H1 (cell line): Measurements from ENCODE around the gene TFPI2. TPM values are rescaled to one million over a fixed set of nuclear protein-coding genes. Genes with fewer than 3 reads are reported as not detected.

ENCODE experiments used
- CTCF ChIA-PET: fragments of 300-600 bp; sonication (Branson Sonifier 250); formaldehyde crosslinking; loops from one replicate; lab custom pipeline; 2021; ENCODE audit not compliant: partially characterized antibody; lab: Charles Lee
- POLR2A ChIA-PET: fragments of 300-600 bp; sonication (Branson Sonifier 250); formaldehyde crosslinking; loops from one replicate; lab custom pipeline; 2021; ENCODE audit warnings: inconsistent platforms; ENCODE audit not compliant: partially characterized antibody; lab: Charles Lee
- DNase-seq, 2 experiments: peaks; one replicate each; pipeline versions ENCODE4 v3.0.0 to v3.0.0-alpha.2; 2010 to 2022; ENCODE audit warnings: low spot score in 2 of 2, low read depth in 1 of 2, mixed read lengths in 1 of 2
- FAIRE-seq: peaks from 2 replicates; lab custom pipeline; 2011; peaks lifted over from hg19 to GRCh38; lab: Jason Lieb, UNC
- H2AFZ ChIP-seq: 2 replicates; pipeline ENCODE4 v1.8.1; 2012; ENCODE audit warnings: low read length, inconsistent platforms
- H2AK5ac ChIP-seq: 2 replicates; pipeline ENCODE4 v1.6.1; 2013; ENCODE audit warnings: low read depth, low read length
- H2BK120ac ChIP-seq: replicated peaks from 2 replicates; pipeline ENCODE3; 2013; ENCODE audit warnings: low read depth, low read length, inconsistent platforms
- H2BK12ac ChIP-seq: 2 replicates; pipeline ENCODE4 v1.6.1; 2013; ENCODE audit warnings: low read depth, low read length
- H2BK15ac ChIP-seq: 2 replicates; pipeline ENCODE4 v1.6.1; 2013; ENCODE audit warnings: low read length
- H2BK20ac ChIP-seq: 2 replicates; pipeline ENCODE4 v1.6.1; 2013; ENCODE audit warnings: low read length
- H2BK5ac ChIP-seq: 2 replicates; pipeline ENCODE4 v1.6.1; 2013; ENCODE audit warnings: low read depth, low read length
- H3K14ac ChIP-seq: 2 replicates; pipeline ENCODE4 v1.6.1; 2013; ENCODE audit warnings: inconsistent platforms; ENCODE audit not compliant: insufficient read length
- H3K18ac ChIP-seq: 2 replicates; pipeline ENCODE4 v1.6.1; 2013; ENCODE audit warnings: low read length; ENCODE audit errors: extremely low read depth
- H3K23ac ChIP-seq: 2 replicates; pipeline ENCODE4 v1.6.1; 2013; ENCODE audit warnings: inconsistent platforms; ENCODE audit not compliant: insufficient read length
- H3K23me2 ChIP-seq: 2 replicates; pipeline ENCODE4 v1.6.1; 2013; ENCODE audit warnings: low read depth, low read length
- H3K27ac ChIP-seq: 2 replicates; pipeline ENCODE4 v1.6.1; 2011; ENCODE audit warnings: low read depth, low read length, inconsistent platforms
- H3K27me3 ChIP-seq, 4 experiments: replicated peaks in 1 of 4; 1 replicate in 1 of 4; 2 replicates in 3 of 4; pipeline versions ENCODE4 v1.6.1 to v1.8.1; 2011 to 2013; ENCODE audit warnings: low read length in 3 of 4, mild to moderate bottlenecking in 3 of 4, inconsistent platforms in 2 of 4, mixed read lengths in 2 of 4, moderate library complexity in 1 of 4; ENCODE audit not compliant: control insufficient read depth in 3 of 4, insufficient read depth in 3 of 4; ENCODE audit errors: extremely low read depth in 1 of 4
- H3K36me3 ChIP-seq, 4 experiments: 2 replicates each; pipeline versions ENCODE4 v1.6.1 to v1.8.1; 2011 to 2013; ENCODE audit warnings: mild to moderate bottlenecking in 4 of 4, low read length in 3 of 4, moderate library complexity in 2 of 4, control low read depth in 1 of 4, inconsistent platforms in 1 of 4; ENCODE audit not compliant: insufficient read depth in 4 of 4, control insufficient read depth in 2 of 4
- H3K4ac ChIP-seq: replicated peaks from 2 replicates; pipeline ENCODE3; 2013; ENCODE audit warnings: low read length, low read depth, mixed read lengths, inconsistent platforms; ENCODE audit not compliant: insufficient read length
- H3K4me1 ChIP-seq, 4 experiments: replicated peaks in 1 of 4; 1 replicate in 1 of 4; 2 replicates in 3 of 4; pipeline versions ENCODE4 v1.6.1 to v1.8.1; 2011 to 2013; ENCODE audit warnings: low read length in 3 of 4, inconsistent platforms in 2 of 4, mixed read lengths in 1 of 4; ENCODE audit not compliant: insufficient read depth in 4 of 4, control insufficient read depth in 3 of 4
- H3K4me2 ChIP-seq, 2 experiments: 2 replicates each; pipeline versions ENCODE4 v1.6.1 to v1.8.1; 2011 to 2013; ENCODE audit warnings: low read depth in 2 of 2, low read length in 2 of 2, control low read depth in 1 of 2, inconsistent platforms in 1 of 2, mild to moderate bottlenecking in 1 of 2; ENCODE audit not compliant: insufficient read depth in 1 of 2
- H3K4me3 ChIP-seq, 4 experiments: fragments of 200-600, 300-600 bp in 1 of 4; sonication (generic), shearing (Covaris generic), sonication (Bioruptor Twin) in 1 of 4; 2 replicates each; pipeline versions ENCODE4 v1.5.1 to v1.8.1; 2011 to 2016; ENCODE audit warnings: low read length in 4 of 4, low read depth in 3 of 4, control low read depth in 2 of 4, inconsistent platforms in 2 of 4, mild to moderate bottlenecking in 2 of 4, mixed read lengths in 1 of 4, moderate library complexity in 1 of 4; ENCODE audit not compliant: insufficient read depth in 2 of 4; ENCODE audit errors: extremely low read depth in 1 of 4
- H3K56ac ChIP-seq: replicated peaks from 2 replicates; pipeline ENCODE3; 2013; ENCODE audit warnings: low read depth, mild to moderate bottlenecking, mixed read lengths, low read length, inconsistent platforms; ENCODE audit not compliant: insufficient read length
- H3K79me1 ChIP-seq: 2 replicates; pipeline ENCODE4 v1.6.1; 2013; ENCODE audit warnings: low read depth, low read length, control low read depth
- H3K79me2 ChIP-seq, 2 experiments: 2 replicates each; pipeline versions ENCODE4 v1.6.1 to v1.8.1; 2012 to 2013; ENCODE audit warnings: low read length in 2 of 2, mild to moderate bottlenecking in 2 of 2, inconsistent platforms in 1 of 2; ENCODE audit not compliant: insufficient read depth in 2 of 2, control insufficient read depth in 1 of 2
- H3K9ac ChIP-seq, 4 experiments: replicated peaks in 1 of 4; 1 replicate in 1 of 4; 2 replicates in 3 of 4; pipeline versions ENCODE4 v1.6.1 to v1.8.1; 2011 to 2013; ENCODE audit warnings: low read depth in 3 of 4, low read length in 3 of 4, control low read depth in 2 of 4, mild to moderate bottlenecking in 2 of 4, moderate library complexity in 2 of 4, inconsistent platforms in 1 of 4; ENCODE audit errors: extremely low read depth in 1 of 4
- H3K9me3 ChIP-seq, 2 experiments: 2 replicates each; pipeline versions ENCODE4 v1.6.1 to v1.8.1; 2012 to 2013; ENCODE audit warnings: mild to moderate bottlenecking in 2 of 2, moderate library complexity in 2 of 2, control low read depth in 1 of 2, inconsistent platforms in 1 of 2, low read depth in 1 of 2, low read length in 1 of 2, mixed read lengths in 1 of 2; ENCODE audit not compliant: insufficient read depth in 2 of 2
- H4K20me1 ChIP-seq, 2 experiments: replicated peaks in 1 of 2; 2 replicates each; pipeline versions ENCODE3 to v1.8.1; 2011 to 2013; ENCODE audit warnings: inconsistent platforms in 2 of 2, low read length in 2 of 2, mild to moderate bottlenecking in 1 of 2; ENCODE audit not compliant: insufficient read depth in 2 of 2, control insufficient read depth in 1 of 2
- H4K5ac ChIP-seq: 2 replicates; pipeline ENCODE4 v1.6.1; 2013; ENCODE audit warnings: low read length, low read depth, mixed read lengths, inconsistent platforms; ENCODE audit not compliant: insufficient read length
- H4K8ac ChIP-seq: 2 replicates; pipeline ENCODE4 v1.8.0; 2013; ENCODE audit warnings: mild to moderate bottlenecking, moderate library complexity, low read length, inconsistent platforms; ENCODE audit not compliant: insufficient read depth; ENCODE audit errors: extremely low read depth
- H4K91ac ChIP-seq: replicated peaks from 2 replicates; pipeline ENCODE3; 2013; ENCODE audit warnings: low read length, mixed read lengths, inconsistent platforms; ENCODE audit not compliant: insufficient read length
- CHD1 ChIP-seq: IDR thresholded peaks from 2 replicates; pipeline ENCODE4 v1.6.1; 2012; ENCODE audit warnings: low read depth, low read length, improper control_type of control experiment
- EZH2 ChIP-seq: fragments of 200-600 bp; sonication (generic); IDR thresholded peaks from 2 replicates; pipeline ENCODE4 v1.7.1; 2012; ENCODE audit warnings: low read depth, mild to moderate bottlenecking, moderate library complexity, low read length, inconsistent platforms; ENCODE audit not compliant: severe bottlenecking
- GTF2F1 ChIP-seq: IDR thresholded peaks from 2 replicates; pipeline ENCODE4 v1.6.1; 2012; ENCODE audit warnings: low read depth, low read length, improper control_type of control experiment, borderline replicate concordance
- KDM1A ChIP-seq: fragments of 200-600, 300-600 bp; sonication (generic); IDR thresholded peaks from 2 replicates; pipeline ENCODE4 v1.7.1; 2016; ENCODE audit warnings: mild to moderate bottlenecking, low read length, borderline replicate concordance
- KDM4A ChIP-seq: IDR thresholded peaks from one replicate; pipeline ENCODE4 v1.7.1; 2012; ENCODE audit warnings: low read depth, mild to moderate bottlenecking, moderate library complexity, low read length, inconsistent platforms; ENCODE audit not compliant: severe bottlenecking
- MAFK ChIP-seq: IDR thresholded peaks from 2 replicates; pipeline ENCODE4 v1.6.1; 2012; ENCODE audit warnings: low read depth, mild to moderate bottlenecking, improper control_type of control experiment, low read length
- NANOG ChIP-seq: IDR thresholded peaks from 2 replicates; pipeline ENCODE4 v1.6.1; 2011; ENCODE audit warnings: low read length, low read depth, mild to moderate bottlenecking, inconsistent platforms; ENCODE audit not compliant: insufficient read depth, poor library complexity, severe bottlenecking
- RNF2 ChIP-seq: fragments of 200-900, 300-1000 bp; sonication (generic); IDR thresholded peaks from 2 replicates; pipeline ENCODE4 v1.7.1; 2016; ENCODE audit warnings: borderline replicate concordance, low read depth, mild to moderate bottlenecking, antibody characterized with exemption, low read length; ENCODE audit not compliant: poor library complexity, severe bottlenecking; ENCODE audit errors: missing control alignments
- TBP ChIP-seq: IDR thresholded peaks from 2 replicates; pipeline ENCODE4 v1.6.1; 2011; ENCODE audit warnings: low read depth, low read length, improper control_type of control experiment
- TCF12 ChIP-seq: IDR thresholded peaks from 2 replicates; pipeline ENCODE4 v1.6.1; 2011; ENCODE audit warnings: low read depth, mild to moderate bottlenecking, low read length
- WGBS, 2 experiments: shearing (Covaris generic) in 1 of 2; methylation state at CpG; one replicate each; pipeline versions ENCODE4 v1.1.6 to v1.1.7; 2013 to 2015; ENCODE audit warnings: low lambda C conversion rate in 2 of 2, mixed read lengths in 2 of 2, inconsistent platforms in 1 of 2, low coverage in 1 of 2, missing lambda C conversion rate in 1 of 2; ENCODE audit not compliant: insufficient replicate concordance in 2 of 2, insufficient coverage in 1 of 2, insufficient read length in 1 of 2; ENCODE audit errors: extremely low coverage in 1 of 2, missing lambda C conversion rate in 1 of 2; 5-methylcytosine and 5-hydroxymethylcytosine counted together
- polyA plus RNA-seq, 7 experiments: library from polyadenylated mRNA; depleted of rRNA in 3 of 7; stranded (reverse) in 5 of 7; unstranded in 2 of 7; fragments of >200 nt in 5 of 7; fragments of 200-250 nt in 2 of 7; gene quantifications; 1 replicate in 5 of 7; 2 replicates in 1 of 7; 4 replicates in 1 of 7; pipeline versions ENCODE4 v1.2.1 to v1.2.3, GENCODE V29; 2011 to 2013; ENCODE audit warnings: missing spikeins in 2 of 7, mixed read lengths in 2 of 7
- total RNA-seq: library from RNA; stranded (reverse); fragmentation: NEBNext Ultra II Directional; extraction: Animal tissue kit (Norgen Biotek cat#: 25700); gene quantifications from 2 replicates; pipeline ENCODE4 v1.2.1, GENCODE V29; 2021
- TF ChIP-seq, protein P1 (sequence below): IDR thresholded peaks from 2 replicates; pipeline ENCODE4 v1.6.1; 2012; ENCODE audit warnings: low read length, inconsistent platforms

The TFPI2 gene
- total and polyA plus RNA-seq, 2 of the 8 experiments (the other 6 are each of a cell fraction or from before 2014, with no cell fraction given), result 6.8 to 8.9 TPM

- WGBS, 2 experiments, result 87% methylated on average over 6 of the region's 6 CpGs; no CpG with 5 or more reads in 1 of the 2 experiments
- no peaks in the 10 kb centered on the region for H3K79me1 ChIP-seq
- H2BK12ac ChIP-seq, result no peak overlapping the region
- H2BK120ac ChIP-seq, result no peak overlapping the region
- H3K4me3 ChIP-seq, result no peak overlapping the region
- no peaks in the 10 kb centered on the region for H4K20me1 ChIP-seq
- H3K79me2 ChIP-seq, result no peaks in the 10 kb centered on the region
- H3K4ac ChIP-seq, result no peak overlapping the region
- no peak overlapping the region for H3K56ac ChIP-seq
- H2AK5ac ChIP-seq, result no peak overlapping the region
- no peaks in the 10 kb centered on the region for H3K27me3 ChIP-seq
- CTCF ChIA-PET, result interaction anchor here (1.4 to 2.2 kb wide), 2 partner anchors 9 to 164 kb away, joined by 3 to 6 read pairs; no protein-coding TSS in a partner anchor
- H3K9me3 ChIP-seq, result no peaks in the 10 kb centered on the region
- H3K36me3 ChIP-seq, result no peaks in the 10 kb centered on the region
- H3K4me2 ChIP-seq, result no peak overlapping the region
- DNase-seq (no peak), FAIRE-seq (no peak)
- H4K91ac ChIP-seq, result no peak overlapping the region
- H3K4me1 ChIP-seq, result peaks cover 0 to 7% (median 2%) of the 10 kb centered on the region in 4 experiments; a peak in 2 of 7 replicates
- no peak overlapping the region for H2BK20ac ChIP-seq
- POLR2A ChIA-PET, result no interaction called here
- H3K23me2 ChIP-seq, result peaks cover 6% of the 10 kb centered on the region; the same call in 1 of the 2 replicates
- no peak overlapping the region for H3K27ac ChIP-seq
- no peak overlapping the region for H2AFZ ChIP-seq
- no peak overlapping the region for H2BK5ac ChIP-seq
- no peak overlapping the region for H3K18ac ChIP-seq
- H3K14ac ChIP-seq, result no peak overlapping the region
- H3K9ac ChIP-seq, result no peak overlapping the region
- H2BK15ac ChIP-seq, result no peak overlapping the region
- no peak overlapping the region for H3K23ac ChIP-seq
- no peak overlapping the region for H4K5ac ChIP-seq
- no peak overlapping the region for H4K8ac ChIP-seq
- no peak for TF ChIP-seq TBP
- TF ChIP-seq RNF2, result no peak
- TF ChIP-seq TCF12, result no peak
- no peak for TF ChIP-seq MAFK
- TF ChIP-seq, protein P1, sequence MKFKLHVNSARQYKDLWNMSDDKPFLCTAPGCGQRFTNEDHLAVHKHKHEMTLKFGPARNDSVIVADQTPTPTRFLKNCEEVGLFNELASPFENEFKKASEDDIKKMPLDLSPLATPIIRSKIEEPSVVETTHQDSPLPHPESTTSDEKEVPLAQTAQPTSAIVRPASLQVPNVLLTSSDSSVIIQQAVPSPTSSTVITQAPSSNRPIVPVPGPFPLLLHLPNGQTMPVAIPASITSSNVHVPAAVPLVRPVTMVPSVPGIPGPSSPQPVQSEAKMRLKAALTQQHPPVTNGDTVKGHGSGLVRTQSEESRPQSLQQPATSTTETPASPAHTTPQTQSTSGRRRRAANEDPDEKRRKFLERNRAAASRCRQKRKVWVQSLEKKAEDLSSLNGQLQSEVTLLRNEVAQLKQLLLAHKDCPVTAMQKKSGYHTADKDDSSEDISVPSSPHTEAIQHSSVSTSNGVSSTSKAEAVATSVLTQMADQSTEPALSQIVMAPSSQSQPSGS, result no peak
- TF ChIP-seq KDM1A, result no peak
- TF ChIP-seq GTF2F1, result no peak
- TF ChIP-seq KDM4A, result no peak
- no peak for TF ChIP-seq NANOG
- no peak for TF ChIP-seq EZH2
- TF ChIP-seq CHD1, result no peak
These were observed 32.7 kb upstream of the TFPI2 start for GRCh38 chr7:93923296-93923695.
